NCI-H2227 (cell line): Measurements from ENCODE around the gene BBS10.
"Not testable (repeated sequence)": the region's sequence is repeated elsewhere in the genome, so short reads cannot be mapped to it uniquely, and the experiment has no call there.

Experiments used
- DNase-seq: peaks from one replicate; lab custom pipeline; 2025; ENCODE audit not compliant: unreplicated experiment; lab: John Stamatoyannopoulos, UW

BBS10 gene

GRCh38 chr12:76348079-76348901 is at the start of gene BBS10:
BBS10 (minus strand) TSS chr12:76348415; CDS start chr12:76348358, 57 bp downstream.
- peak; percentile 93 for DNase-seq

DNA sequence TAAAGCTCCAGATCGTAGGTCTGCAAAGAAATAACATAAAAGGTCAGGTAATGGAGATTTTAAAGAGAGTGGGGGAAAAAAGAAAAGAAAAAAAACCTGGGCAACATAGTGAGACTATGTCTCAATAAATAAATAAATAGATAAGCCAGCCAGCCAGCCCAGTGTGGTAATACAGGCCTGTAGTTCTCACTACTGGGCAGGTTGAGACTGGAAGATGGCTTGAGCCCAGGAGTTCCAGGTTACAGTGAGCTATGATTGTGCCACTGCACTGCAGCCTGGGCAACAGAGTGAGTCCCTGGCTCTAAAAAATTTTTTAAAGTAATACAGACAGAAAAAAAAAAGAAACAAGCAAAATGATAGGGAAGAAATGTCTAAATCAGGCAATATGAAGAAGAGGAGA is 43.2 kb upstream of the BBS10 start:
- DNase-seq: no peak

- DNase-seq: no peak
Measured at GRCh38 chr12:76387614-76388013, 39.4 kb upstream of the BBS10 start.

DNA sequence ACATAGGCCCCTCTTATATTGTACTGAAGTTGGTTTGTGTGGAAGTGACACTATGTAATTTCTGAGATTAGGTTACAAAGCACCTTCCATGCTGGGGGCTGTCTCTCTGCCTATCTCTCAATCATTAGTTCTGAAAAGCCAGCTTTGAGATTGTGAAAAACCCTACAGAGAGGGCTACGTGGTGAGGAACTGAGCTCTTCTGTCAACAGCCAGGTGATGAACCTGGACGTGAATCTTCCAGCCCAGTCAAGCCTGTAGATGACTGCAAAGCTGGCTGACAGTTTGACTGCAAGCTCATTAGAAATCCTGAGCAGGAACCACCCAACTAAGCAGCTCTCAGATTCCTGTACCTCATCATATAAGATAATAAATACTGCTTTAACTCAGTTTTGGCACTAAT is 36.3 kb upstream of the BBS10 start:
- no peak for DNase-seq

DNA sequence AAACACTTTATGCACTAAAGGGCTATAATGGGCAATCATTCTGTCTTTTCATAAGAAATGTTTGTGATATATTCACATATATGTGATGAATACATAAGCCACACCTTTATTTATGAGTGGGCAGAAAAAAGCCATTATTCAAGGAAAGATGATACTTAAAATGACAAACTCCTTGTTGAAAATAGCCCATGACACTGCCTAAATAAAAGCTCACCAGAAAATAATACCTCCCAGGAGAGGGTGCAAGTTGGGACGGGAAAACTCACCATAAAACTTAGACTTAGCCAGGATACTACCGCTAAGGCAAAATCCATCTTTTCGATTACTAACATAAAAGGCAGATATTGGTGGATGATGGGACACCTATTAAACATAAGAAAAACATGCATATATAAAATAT is 35.8 kb upstream of the BBS10 start:
- no peak for DNase-seq

- DNase-seq: no peak
Measured at GRCh38 chr12:76379261-76379660, 31.0 kb upstream of the BBS10 start.

DNA sequence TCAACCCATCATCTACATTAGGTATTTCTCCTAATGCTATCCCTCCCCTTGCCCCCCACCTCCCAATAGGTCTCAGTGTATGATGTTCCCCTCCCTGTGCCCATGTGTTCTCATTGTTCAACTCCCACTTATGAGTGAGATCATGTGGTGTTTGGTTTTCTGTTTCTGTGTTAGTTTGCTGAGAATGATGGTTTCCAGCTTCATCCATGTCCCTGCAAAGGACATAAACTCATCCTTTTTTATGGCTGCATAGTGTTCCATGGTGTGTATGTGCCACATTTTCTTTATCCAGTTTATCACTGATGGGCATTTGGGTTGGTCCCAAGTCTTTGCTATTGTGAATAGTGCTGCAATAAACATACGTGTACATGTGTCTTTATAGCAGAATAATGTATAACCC is 28.7 kb upstream of the BBS10 start:
- not testable (repeated sequence) for DNase-seq

GRCh38 chr12:76375939-76376338 is 27.7 kb upstream of the BBS10 start:
- no peak for DNase-seq

- DNase-seq: no peak
Measured at GRCh38 chr12:76375470-76375869, 27.3 kb upstream of the BBS10 start.

DNA sequence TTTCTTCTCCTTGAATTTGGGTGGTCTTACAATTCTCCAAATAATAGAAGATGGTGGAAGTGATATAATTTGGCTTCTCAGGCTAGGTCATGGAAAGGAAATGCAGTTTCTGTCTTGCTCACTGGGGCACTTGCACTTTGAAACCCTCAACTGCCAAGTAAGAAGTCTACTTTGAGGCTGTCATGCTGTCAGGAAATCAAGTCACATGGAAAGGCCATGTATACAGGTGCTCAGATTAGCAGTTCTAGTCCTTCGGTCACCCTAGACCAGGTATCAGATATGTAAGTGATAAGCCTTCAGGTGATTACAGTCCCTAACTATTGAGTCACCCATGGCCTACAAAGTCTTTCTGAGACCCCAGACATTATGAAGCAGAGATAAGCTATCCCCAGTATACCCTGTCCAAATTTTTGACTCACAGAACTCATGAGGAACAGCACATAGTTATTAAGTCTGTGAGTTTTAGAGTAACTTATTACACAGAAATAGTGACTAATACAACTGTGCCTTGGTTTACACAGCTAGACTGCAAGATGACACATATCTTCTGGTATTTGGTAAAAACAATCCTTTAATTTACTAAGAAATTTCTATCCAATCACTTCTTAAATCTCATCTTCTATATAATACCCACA is 26.3 kb upstream of the BBS10 start:
- DNase-seq: no peak

DNA sequence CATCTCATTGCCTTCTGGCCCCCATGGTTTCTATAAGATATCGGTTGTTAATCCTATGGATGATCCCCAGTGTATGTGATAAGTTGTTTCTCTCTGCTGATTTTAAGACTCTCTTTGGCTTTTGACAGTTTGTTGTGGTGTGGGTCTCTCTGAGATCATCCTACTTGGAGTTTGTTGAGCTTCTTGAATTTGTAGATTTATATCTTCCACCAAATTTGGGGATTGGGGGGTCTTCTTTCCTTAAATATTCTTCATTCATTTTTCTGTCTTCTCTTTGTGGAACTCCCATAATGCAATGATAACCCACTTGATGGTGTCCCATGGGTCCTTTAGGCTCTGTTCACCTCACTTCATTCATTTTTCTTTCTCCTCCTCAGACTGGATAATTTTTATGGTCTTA is 20.0 kb upstream of the BBS10 start:
- no peak for DNase-seq

GRCh38 chr12:76366163-76366562 is 17.9 kb upstream of the BBS10 start:
- DNase-seq: no peak

DNA sequence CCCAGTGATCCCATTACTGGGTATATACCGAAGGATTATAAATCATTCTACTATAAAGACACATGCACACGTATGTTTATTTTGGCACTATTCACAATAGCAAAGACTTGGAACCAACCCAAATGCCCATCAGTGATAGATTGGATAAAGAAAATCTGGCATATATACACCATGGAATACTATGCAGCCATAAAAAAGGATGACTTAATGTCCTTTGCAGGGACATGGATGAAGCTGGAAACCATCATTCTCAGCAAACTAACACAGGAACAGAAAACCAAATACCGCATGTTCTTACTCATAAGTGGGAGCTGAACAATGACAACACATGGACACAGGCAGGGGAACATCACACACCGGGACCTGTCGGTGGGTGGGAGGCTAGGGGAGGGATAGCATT is 15.9 kb upstream of the BBS10 start:
- not testable (repeated sequence) for DNase-seq

GRCh38 chr12:76360316-76360715 is 12.1 kb upstream of the BBS10 start:
- no peak for DNase-seq

GRCh38 chr12:76356071-76356470 is 7.9 kb upstream of the BBS10 start:
- no peak for DNase-seq

DNA sequence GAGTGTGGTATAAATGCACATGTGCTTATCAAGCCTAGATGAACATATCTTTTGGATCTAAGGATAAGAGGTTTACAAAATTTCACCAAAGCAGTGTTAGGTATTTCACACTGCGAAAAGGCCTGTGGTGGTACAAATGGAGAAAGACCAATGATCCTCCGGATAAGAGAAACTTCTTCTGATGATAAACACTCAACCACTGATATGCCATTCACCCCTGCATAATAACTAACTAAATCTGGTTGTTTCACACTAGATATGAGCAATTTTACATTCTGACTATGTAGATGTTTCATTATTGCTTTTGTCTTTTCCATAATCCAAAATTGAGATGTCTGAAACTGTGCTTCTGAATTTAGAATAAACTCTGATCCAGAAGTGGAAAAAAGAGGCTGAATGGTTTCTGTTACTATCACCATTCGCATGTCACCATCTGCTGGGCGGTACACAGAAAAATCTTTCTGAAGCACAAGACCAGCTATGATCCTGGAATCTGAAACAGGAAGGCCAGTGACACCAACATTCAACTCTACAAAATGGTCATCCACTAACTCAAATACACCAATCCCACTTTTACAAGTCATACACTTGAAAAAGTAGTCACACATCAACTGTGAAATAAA is 1.3 kb downstream of the BBS10 start:
- DNase-seq: peak; percentile 44

- DNase-seq: no peak
Measured at GRCh38 chr12:76346236-76346635, 2.0 kb downstream of the BBS10 start.

DNA sequence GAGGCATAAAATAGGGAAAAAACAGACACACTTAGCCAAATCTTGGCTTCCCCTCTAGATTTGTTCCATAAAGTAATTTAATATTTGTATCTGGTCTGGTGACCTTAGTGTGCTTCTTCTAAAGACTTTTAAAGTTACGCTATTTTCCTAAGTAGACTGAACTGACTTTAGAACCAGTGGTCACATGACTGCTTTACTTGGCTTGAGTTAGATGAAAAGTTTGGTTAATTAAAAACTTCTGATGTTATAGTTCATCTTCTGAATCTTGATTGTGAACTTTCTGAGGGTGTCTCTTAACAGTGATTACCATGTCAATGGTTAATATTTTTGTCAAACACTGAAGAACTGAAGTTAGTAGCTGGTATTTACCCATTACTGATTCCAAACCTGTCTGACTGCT is 2.6 kb downstream of the BBS10 start:
- no peak for DNase-seq

GRCh38 chr12:76341436-76342030 is 6.7 kb downstream of the BBS10 start:
- DNase-seq: no peak

DNA sequence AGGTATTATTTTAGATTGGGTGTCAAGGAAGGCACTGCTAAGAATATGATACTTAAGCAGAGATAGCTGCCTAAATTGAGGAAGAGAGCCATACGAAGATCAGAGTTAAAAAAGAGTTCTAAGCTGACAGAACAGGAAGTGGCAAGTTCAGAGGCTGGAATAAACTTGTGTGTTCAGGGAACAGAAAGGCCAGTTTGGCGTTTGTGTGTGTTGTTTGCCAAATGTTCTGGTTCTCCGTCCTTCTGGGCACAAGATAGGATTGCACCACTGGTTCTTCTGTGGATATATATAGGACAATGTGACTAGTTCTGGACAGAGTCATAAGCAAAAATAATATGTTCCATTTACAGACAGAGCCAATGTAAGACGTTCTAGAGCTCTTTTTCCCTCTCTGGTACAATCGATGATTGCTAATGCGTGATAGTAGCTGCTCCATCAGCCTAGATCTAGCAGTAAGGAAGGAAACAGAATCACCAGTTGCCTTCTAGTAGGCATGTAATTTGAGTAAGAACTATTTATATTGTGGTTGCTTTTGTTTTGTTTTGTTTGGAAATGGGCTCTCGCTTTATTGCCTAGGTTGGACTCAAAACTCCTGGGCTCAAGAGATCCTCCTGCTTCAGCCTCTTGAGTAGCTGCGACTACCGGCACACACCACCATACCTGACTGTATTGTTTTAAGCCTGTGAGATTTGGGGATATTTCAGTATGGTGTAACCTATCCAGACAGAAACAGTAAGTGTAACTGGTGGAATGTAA is 7.4 kb downstream of the BBS10 start:
- no peak for DNase-seq

DNA sequence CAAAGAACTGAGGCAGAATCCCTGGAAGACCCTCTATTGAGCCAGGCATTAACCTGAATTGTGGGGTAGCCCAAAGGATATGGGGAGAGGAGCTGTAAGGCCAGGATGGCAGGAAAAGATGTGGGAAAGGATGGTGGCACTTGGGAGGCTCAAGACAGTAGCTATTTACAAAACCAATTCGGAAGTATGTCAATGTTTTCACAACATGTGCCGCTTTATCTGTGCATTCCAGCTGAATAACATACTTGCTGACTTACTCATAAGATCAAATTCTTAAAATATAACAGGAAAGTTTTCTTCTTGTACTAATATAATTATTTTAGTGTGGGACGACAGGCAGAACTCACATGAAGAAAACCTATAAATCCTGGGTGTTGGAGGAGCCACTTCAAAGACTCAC is 10.6 kb downstream of the BBS10 start:
- no peak for DNase-seq
